ENCODE measurements around the gene SUGCT.

DNA sequence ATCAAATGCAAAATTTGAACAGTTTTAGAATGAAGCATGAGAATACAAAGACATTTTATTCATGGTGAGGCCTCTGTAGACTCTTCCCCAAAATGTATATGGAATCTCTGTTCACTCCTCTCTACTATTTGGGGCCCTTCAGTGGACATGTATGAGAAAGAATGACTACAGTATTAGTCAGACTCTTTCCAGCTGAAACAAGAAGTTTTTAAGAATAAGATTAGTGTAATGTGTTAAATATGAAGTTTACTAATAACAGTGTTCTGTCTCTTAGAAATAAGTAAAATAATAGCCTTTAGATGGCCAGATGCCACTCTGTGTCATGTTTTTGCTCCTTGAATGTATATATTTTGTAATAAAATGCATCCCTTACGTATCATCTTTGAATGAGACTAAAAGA, 585.6 kb downstream of the SUGCT start:
- TF ChIP-seq EZH2phosphoT487 (IDR thresholded peaks at IDR 0.05; ENCODE audit: low read length) (no peak), EZH2 (optimal IDR thresholded peaks at IDR 0.05; ENCODE audit: low read depth, low read length) (no peak)
- TF ChIP-seq, protein P1, sequence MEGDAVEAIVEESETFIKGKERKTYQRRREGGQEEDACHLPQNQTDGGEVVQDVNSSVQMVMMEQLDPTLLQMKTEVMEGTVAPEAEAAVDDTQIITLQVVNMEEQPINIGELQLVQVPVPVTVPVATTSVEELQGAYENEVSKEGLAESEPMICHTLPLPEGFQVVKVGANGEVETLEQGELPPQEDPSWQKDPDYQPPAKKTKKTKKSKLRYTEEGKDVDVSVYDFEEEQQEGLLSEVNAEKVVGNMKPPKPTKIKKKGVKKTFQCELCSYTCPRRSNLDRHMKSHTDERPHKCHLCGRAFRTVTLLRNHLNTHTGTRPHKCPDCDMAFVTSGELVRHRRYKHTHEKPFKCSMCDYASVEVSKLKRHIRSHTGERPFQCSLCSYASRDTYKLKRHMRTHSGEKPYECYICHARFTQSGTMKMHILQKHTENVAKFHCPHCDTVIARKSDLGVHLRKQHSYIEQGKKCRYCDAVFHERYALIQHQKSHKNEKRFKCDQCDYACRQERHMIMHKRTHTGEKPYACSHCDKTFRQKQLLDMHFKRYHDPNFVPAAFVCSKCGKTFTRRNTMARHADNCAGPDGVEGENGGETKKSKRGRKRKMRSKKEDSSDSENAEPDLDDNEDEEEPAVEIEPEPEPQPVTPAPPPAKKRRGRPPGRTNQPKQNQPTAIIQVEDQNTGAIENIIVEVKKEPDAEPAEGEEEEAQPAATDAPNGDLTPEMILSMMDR (IDR thresholded peaks at IDR 0.05; ENCODE audit: low read length), result no peak
